Mucosa of descending colon (tissue), 3 donors: ENCODE measurements around the gene NUDT4. TPM values are rescaled to one million over a fixed set of nuclear protein-coding genes. Genes with fewer than 3 reads are reported as not detected.
"Not testable (repeated sequence)": the region's sequence is repeated elsewhere in the genome, so short reads cannot be mapped to it uniquely, and the experiment has no call there.

Experiments used
- ATAC-seq: fragments of 200-7000 bp; cut with Tn5 transposase; one replicate; pipeline ENCODE4 v1.9.1; 2020; ENCODE audit warnings: mild to moderate bottlenecking, moderate library complexity
- DNase-seq, 3 donors: peaks; one replicate each; pipeline ENCODE4 v3.0.0-alpha.2; 2020
- H3K36me3 ChIP-seq: fragments of 200-600 bp; one replicate; pipeline ENCODE4 v1.8.0; 2021; ENCODE audit warnings: low read depth, mild to moderate bottlenecking
- H3K4me1 ChIP-seq: fragments of 200-600 bp; one replicate; pipeline ENCODE4 v1.8.0; 2021; ENCODE audit warnings: low read depth, mild to moderate bottlenecking
- H3K4me3 ChIP-seq: fragments of 200-600 bp; one replicate; pipeline ENCODE4 v1.8.0; 2021; ENCODE audit warnings: mild to moderate bottlenecking
- H3K9me3 ChIP-seq: fragments of 200-600 bp; one replicate; pipeline ENCODE4 v1.8.0; 2021; ENCODE audit warnings: mild to moderate bottlenecking
- CTCF ChIP-seq: fragments of 200-600 bp; IDR thresholded peaks from one replicate; pipeline ENCODE4 v1.8.0; 2022; ENCODE audit warnings: antibody characterized with exemption, mild to moderate bottlenecking
- intact Hi-C, 2 donors: fragments of 100-400 bp; cut with DNase I in 1 of 2; cut with micrococcal nuclease in 1 of 2; formaldehyde crosslinking; loops; one replicate each; pipeline versions ENCODE4 v1.11.0 to v1.11.1; 2022; cut with DNase I, micrococcal nuclease
- total RNA-seq, 3 donors: library from RNA; stranded (reverse); fragmentation: NEBNext Ultra II Directional in 2 of 3; extraction: Animal tissue kit (Norgen Biotek cat#: 25700) in 2 of 3; gene quantifications; one replicate each; pipeline versions ENCODE4 v1.2.1 to v1.2.4, GENCODE V29; 2021 to 2023
- donor health status: DM: no; HTN: no; CAD: no; lungs with moderate emphysema.
- donor health status: DM: no; HTN: no; CAD: no.
- donor health status: DM: no; HTN: yes; CAD: no.

Gene NUDT4
- total RNA-seq, 3 donors from 2014 or later = 76.9 to 136 (median 121) TPM

GRCh38 chr12:93407963-93408283, 30.2 kb downstream of the NUDT4 start:
- no peak for TF ChIP-seq CTCF
- H3K4me1 ChIP-seq = no peaks in the 10 kb centered on the region
- intact Hi-C loops = no loop called here
- H3K36me3 ChIP-seq = no peaks in the 10 kb centered on the region
- no peak overlapping the region for H3K4me3 ChIP-seq
- DNase-seq (no peak), ATAC-seq (no peak)
- H3K9me3 ChIP-seq = no peaks in the 10 kb centered on the region

- H3K4me1 ChIP-seq = no peaks in the 10 kb centered on the region
- ATAC-seq (no peak), DNase-seq (no peak)
- TF ChIP-seq CTCF = no peak
- intact Hi-C loops = no loop called here
- H3K4me3 ChIP-seq = no peak overlapping the region
- no peaks in the 10 kb centered on the region for H3K36me3 ChIP-seq
- no peaks in the 10 kb centered on the region for H3K9me3 ChIP-seq
Observed at GRCh38 chr12:93408813-93409212, 31.1 kb downstream of the NUDT4 start.

GRCh38 chr12:93409343-93410187, 31.8 kb downstream of the NUDT4 start:
- H3K36me3 ChIP-seq, H3K4me3 ChIP-seq, ATAC-seq, H3K4me1 ChIP-seq, H3K9me3 ChIP-seq, DNase-seq: not testable (repeated sequence)
- intact Hi-C loops = loop anchor here in 1 of 2 donors (10.0 kb wide), 1 partner anchor 425 kb away; no protein-coding TSS in a partner anchor

- not testable (repeated sequence) for H3K4me3 ChIP-seq, H3K36me3 ChIP-seq, DNase-seq, ATAC-seq, H3K4me1 ChIP-seq, H3K9me3 ChIP-seq
- intact Hi-C loops = loop anchor here in 1 of 2 donors (10.0 kb wide), 1 partner anchor 426 kb away; no protein-coding TSS in a partner anchor
Observed at GRCh38 chr12:93411060-93411459, 33.3 kb downstream of the NUDT4 start.

GRCh38 chr12:93412396-93412795, 34.7 kb downstream of the NUDT4 start:
- not testable (repeated sequence) for DNase-seq, ATAC-seq, H3K36me3 ChIP-seq, H3K4me1 ChIP-seq, H3K9me3 ChIP-seq, H3K4me3 ChIP-seq
- intact Hi-C loops = loop anchor here in 1 of 2 donors (10.0 kb wide), 1 partner anchor 428 kb away; no protein-coding TSS in a partner anchor

GRCh38 chr12:93413064-93413463, 35.3 kb downstream of the NUDT4 start:
- H3K4me3 ChIP-seq = no peak overlapping the region
- no peak for TF ChIP-seq CTCF
- no peaks in the 10 kb centered on the region for H3K4me1 ChIP-seq
- intact Hi-C loops = loop anchor here in 1 of 2 donors (10.0 kb wide), 1 partner anchor 428 kb away; no protein-coding TSS in a partner anchor
- ATAC-seq (peak; percentile 44), DNase-seq (no peak)
- H3K9me3 ChIP-seq = no peaks in the 10 kb centered on the region
- H3K36me3 ChIP-seq = no peaks in the 10 kb centered on the region

GRCh38 chr12:93415723-93416464, 38.2 kb downstream of the NUDT4 start:
- H3K4me1 ChIP-seq = no peaks in the 10 kb centered on the region
- DNase-seq (no peak), ATAC-seq (no peak)
- H3K9me3 ChIP-seq = no peaks in the 10 kb centered on the region
- no peaks in the 10 kb centered on the region for H3K36me3 ChIP-seq
- TF ChIP-seq CTCF = no peak
- intact Hi-C loops = loop anchor here in 1 of 2 donors (10.0 kb wide), 1 partner anchor 431 kb away; no protein-coding TSS in a partner anchor
- H3K4me3 ChIP-seq = no peak overlapping the region
